ENCODE results near the gene IL1F10. TPM values are rescaled to one million over a fixed set of nuclear protein-coding genes. Genes with fewer than 3 reads are reported as not detected.

IL1F10 gene
- total RNA-seq, 4 donors from 2014 or later: 0.80 to 23.2 (median 18.3) TPM

- Histone ChIP-seq H3K27ac (no peak within 1 kb of the TSS), H3K4me1 (no peaks in the 10 kb centered on the region), H3K36me3 (no peaks in the 10 kb centered on the region), H3K4me3 (no peak within 1 kb of the TSS), H3K27me3 (peaks cover 3% of the 10 kb centered on the region), H3K9me3 (peaks cover 9% of the 10 kb centered on the region)
- no peak for TF ChIP-seq POLR2AphosphoS5 (IDR thresholded peaks at IDR 0.05)
- no peak for DNase-seq (ENCODE audit: low spot score in 2 of 2)
- WGBS: 78% methylated on average over 9 of the region's 15 CpGs
Measured at GRCh38 chr2:113058998-113059960, 8.5 kb upstream of the IL1F10 start, which contains the start of gene IL36RN. TSS of gene IL36RN (plus strand) at chr2:113059198. CDS start at chr2:113059439, 241 bp downstream.

DNA sequence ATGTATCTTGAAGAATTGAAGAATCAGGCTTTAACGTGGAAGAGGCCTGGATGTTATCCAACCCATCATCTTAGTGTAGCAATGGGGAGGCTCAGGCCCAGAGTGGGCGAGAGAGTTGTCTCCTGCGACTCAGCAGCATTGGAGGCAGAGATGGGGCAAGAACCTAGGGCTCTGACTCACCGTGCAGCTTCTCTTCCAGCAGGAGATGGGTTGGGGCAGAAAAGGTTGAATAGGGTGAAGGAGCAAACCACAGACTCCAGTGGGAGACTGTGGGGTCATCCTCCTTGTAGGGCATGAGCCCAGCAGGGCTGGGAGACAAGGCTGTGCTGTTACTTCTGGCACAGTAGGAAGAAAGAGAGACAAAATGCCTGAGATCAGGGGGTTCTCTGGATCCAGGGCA is 7.4 kb upstream of the IL1F10 start:
- no peak for TF ChIP-seq POLR2A (IDR thresholded peaks at IDR 0.05)
- no peak for TF ChIP-seq EP300 (IDR thresholded peaks at IDR 0.05)
- no peak for TF ChIP-seq CTCF (IDR thresholded peaks at IDR 0.05)
- no peak for TF ChIP-seq POLR2AphosphoS5 (IDR thresholded peaks at IDR 0.05)
- H3K9me3 ChIP-seq: no peaks in the 10 kb centered on the region
- H3K4me3 ChIP-seq: no peak overlapping the region
- no peak overlapping the region for H3K27ac ChIP-seq
- H3K36me3 ChIP-seq: no peaks in the 10 kb centered on the region
- no peak for DNase-seq (ENCODE audit: low spot score in 2 of 2)
- H3K4me1 ChIP-seq: no peaks in the 10 kb centered on the region
- 74% methylated on average over 4 of the region's 4 CpGs for WGBS
- H3K27me3 ChIP-seq: peaks cover 6% of the 10 kb centered on the region

DNA sequence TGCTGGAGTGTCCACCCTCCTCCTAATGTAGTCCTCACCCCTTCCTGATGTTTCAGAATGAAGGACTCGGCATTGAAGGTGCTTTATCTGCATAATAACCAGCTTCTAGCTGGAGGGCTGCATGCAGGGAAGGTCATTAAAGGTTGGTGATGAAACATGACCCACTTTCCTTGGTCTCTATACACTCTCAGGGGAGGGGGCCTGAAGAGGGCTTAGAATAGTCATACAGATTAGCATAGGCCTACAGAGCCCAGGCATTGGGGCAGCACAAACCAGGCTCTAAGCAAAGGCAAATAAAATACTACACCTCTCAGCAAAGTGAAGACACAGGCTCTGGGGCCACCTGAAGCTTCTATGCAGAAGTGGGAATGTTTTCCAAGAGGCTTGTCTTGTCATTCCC is 7.0 kb upstream of the IL1F10 start:
- no peaks in the 10 kb centered on the region for H3K4me1 ChIP-seq
- no peaks in the 10 kb centered on the region for H3K9me3 ChIP-seq
- H3K27me3 ChIP-seq: peaks cover 6% of the 10 kb centered on the region
- no peak for DNase-seq (ENCODE audit: low spot score in 2 of 2)
- no peaks in the 10 kb centered on the region for H3K36me3 ChIP-seq
- WGBS: 55% methylated on average over 1 of the region's 1 CpG
- H3K27ac ChIP-seq: no peak overlapping the region
- no peak overlapping the region for H3K4me3 ChIP-seq
- no peak for TF ChIP-seq POLR2AphosphoS5 (IDR thresholded peaks at IDR 0.05)
- no peak for TF ChIP-seq POLR2A (IDR thresholded peaks at IDR 0.05)
- TF ChIP-seq CTCF (IDR thresholded peaks at IDR 0.05): no peak
- no peak for TF ChIP-seq EP300 (IDR thresholded peaks at IDR 0.05)

DNA sequence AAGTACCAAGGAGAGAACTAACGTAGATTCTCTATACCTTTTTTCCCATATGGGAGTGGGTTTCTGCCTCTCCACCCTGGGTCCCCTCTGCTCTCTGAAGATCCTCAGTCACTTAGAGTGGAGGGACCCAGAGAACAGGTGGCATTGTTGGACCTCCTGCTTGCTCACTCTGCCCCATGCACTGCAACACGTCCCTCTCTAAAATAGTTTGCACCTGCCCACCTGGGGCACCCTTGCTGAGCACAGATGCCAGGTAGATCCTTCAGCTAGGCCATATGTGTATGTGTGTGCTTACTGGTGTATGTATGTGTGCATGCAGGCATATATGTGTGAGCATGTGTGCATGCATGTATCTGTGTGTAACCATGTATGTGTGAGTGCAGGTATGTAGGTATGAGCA is 6.5 kb upstream of the IL1F10 start:
- H3K4me3 ChIP-seq: no peak overlapping the region
- DNase-seq (ENCODE audit: low spot score in 2 of 2): no peak
- H3K36me3 ChIP-seq: no peaks in the 10 kb centered on the region
- no peaks in the 10 kb centered on the region for H3K9me3 ChIP-seq
- no peak for TF ChIP-seq EP300 (IDR thresholded peaks at IDR 0.05)
- TF ChIP-seq POLR2A (IDR thresholded peaks at IDR 0.05): no peak
- no peak for TF ChIP-seq CTCF (IDR thresholded peaks at IDR 0.05)
- TF ChIP-seq POLR2AphosphoS5 (IDR thresholded peaks at IDR 0.05): no peak
- 71% methylated on average over 2 of the region's 2 CpGs for WGBS
- peaks cover 6% of the 10 kb centered on the region for H3K27me3 ChIP-seq
- H3K27ac ChIP-seq: no peak overlapping the region
- H3K4me1 ChIP-seq: no peaks in the 10 kb centered on the region

GRCh38 chr2:113061896-113062770 is 5.6 kb upstream of the IL1F10 start:
- TF ChIP-seq EP300 (IDR thresholded peaks at IDR 0.05): no peak
- no peak for TF ChIP-seq CTCF (IDR thresholded peaks at IDR 0.05)
- TF ChIP-seq POLR2A (IDR thresholded peaks at IDR 0.05): no peak
- TF ChIP-seq POLR2AphosphoS5 (IDR thresholded peaks at IDR 0.05): no peak
- Histone ChIP-seq H3K27ac (no peak overlapping the region), H3K27me3 (peaks cover 6% of the 10 kb centered on the region), H3K4me1 (no peaks in the 10 kb centered on the region), H3K4me3 (no peak overlapping the region), H3K36me3 (no peaks in the 10 kb centered on the region), H3K9me3 (no peaks in the 10 kb centered on the region)
- no peak for DNase-seq (ENCODE audit: low spot score in 2 of 2)
- 95% methylated on average over 14 of the region's 18 CpGs for WGBS

Measured in suprapubic skin (tissue), 4 donors.